WTC11 (cell line): Measurements from ENCODE around the gene TNFAIP8L1. TPM values are rescaled to one million over a fixed set of nuclear protein-coding genes. Genes with fewer than 3 reads are reported as not detected.

Experiments used
- ATAC-seq: fragments of 200-7000 bp; cut with Tn5 transposase; 2 replicates; pipeline ENCODE4 v1.10.0; 2021; ENCODE audit warnings: mild to moderate bottlenecking, moderate library complexity
- CTCF ChIA-PET: fragments of 300-600 bp; sonication (Branson Sonifier 250); formaldehyde crosslinking; loops from one replicate; lab custom pipeline; 2021; ENCODE audit warnings: antibody characterized with exemption; lab: Charles Lee
- POLR2A ChIA-PET: fragments of 350-600 bp; sonication (Branson Sonifier 250); formaldehyde crosslinking; loops from one replicate; lab custom pipeline; 2021; ENCODE audit warnings: antibody characterized with exemption; lab: Charles Lee
- DNase-seq: peaks from one replicate; pipeline ENCODE4 v3.0.0; 2021; ENCODE audit warnings: low spot score
- H3K27ac Mint-ChIP-seq: 2 replicates; pipeline ENCODE4 v1.8.0; 2021; ENCODE audit warnings: mixed read lengths
- H3K27me3 Mint-ChIP-seq: 2 replicates; pipeline ENCODE4 v1.8.0; 2021; ENCODE audit warnings: low read depth, mild to moderate bottlenecking, moderate library complexity, mixed read lengths
- H3K36me3 Mint-ChIP-seq: 2 replicates; pipeline ENCODE4 v1.8.0; 2021; ENCODE audit warnings: mixed read lengths
- H3K4me1 Mint-ChIP-seq: 2 replicates; pipeline ENCODE4 v1.8.0; 2022; ENCODE audit warnings: mixed read lengths
- H3K4me3 Mint-ChIP-seq: 2 replicates; pipeline ENCODE4 v1.8.0; 2021; ENCODE audit warnings: mild to moderate bottlenecking, moderate library complexity, mixed read lengths
- H3K9me3 Mint-ChIP-seq: 2 replicates; pipeline ENCODE4 v1.8.0; 2021; ENCODE audit warnings: mixed read lengths
- E2F1 ChIP-seq: sonication (generic); formaldehyde crosslinking; IDR thresholded peaks from 2 replicates; pipeline ENCODE4 v1.8.0; 2022; ENCODE audit warnings: mild to moderate bottlenecking, missing genetic modification reagents
- ESRRA ChIP-seq: sonication (generic); formaldehyde crosslinking; IDR thresholded peaks from 2 replicates; pipeline ENCODE4 v1.8.1; 2022; ENCODE audit warnings: mild to moderate bottlenecking, missing genetic modification reagents, borderline replicate concordance
- GTF2I ChIP-seq: fragments of 250-450 bp; sonication (Bioruptor Pico); conservative IDR thresholded peaks from 2 replicates; pipeline ENCODE4 v1.4.0; 2021; ENCODE audit warnings: mild to moderate bottlenecking
- IRF1 ChIP-seq: sonication (generic); formaldehyde crosslinking; IDR thresholded peaks from 2 replicates; pipeline ENCODE4 v1.8.0; 2023; ENCODE audit warnings: missing genetic modification reagents
- PRDM15 ChIP-seq: sonication (generic); formaldehyde crosslinking; IDR thresholded peaks from 2 replicates; pipeline ENCODE4 v1.8.0; 2022; ENCODE audit warnings: missing genetic modification reagents
- RELA ChIP-seq: sonication (generic); formaldehyde crosslinking; IDR thresholded peaks from 2 replicates; pipeline ENCODE4 v1.8.1; 2022; ENCODE audit warnings: missing genetic modification reagents, mild to moderate bottlenecking, borderline replicate concordance
- RORB ChIP-seq: fragments of 250-450 bp; sonication (Bioruptor Pico); IDR thresholded peaks from 2 replicates; pipeline ENCODE4 v1.9.0; 2021; ENCODE audit warnings: mild to moderate bottlenecking
- TP53 ChIP-seq: sonication (generic); formaldehyde crosslinking; IDR thresholded peaks from 2 replicates; pipeline ENCODE4 v1.8.1; 2023; ENCODE audit warnings: mild to moderate bottlenecking, missing genetic modification reagents
- USF2 ChIP-seq: sonication (generic); formaldehyde crosslinking; IDR thresholded peaks from 2 replicates; pipeline ENCODE4 v1.8.1; 2023; ENCODE audit warnings: mild to moderate bottlenecking, missing genetic modification reagents, moderate library complexity
- ZBTB43 ChIP-seq: sonication (generic); formaldehyde crosslinking; IDR thresholded peaks from 2 replicates; pipeline ENCODE4 v1.8.1; 2023; ENCODE audit warnings: mild to moderate bottlenecking, missing genetic modification reagents
- ZNF121 ChIP-seq: sonication (generic); formaldehyde crosslinking; IDR thresholded peaks from 2 replicates; pipeline ENCODE4 v1.8.0; 2023; ENCODE audit warnings: missing genetic modification reagents
- ZNF281 ChIP-seq: sonication (generic); formaldehyde crosslinking; IDR thresholded peaks from 2 replicates; pipeline ENCODE4 v1.8.0; 2023; ENCODE audit warnings: mild to moderate bottlenecking, missing genetic modification reagents
- ZNF416 ChIP-seq: fragments of 250-450 bp; sonication (Bioruptor Pico); IDR thresholded peaks from 2 replicates; pipeline ENCODE4 v1.9.0; 2021; ENCODE audit warnings: mild to moderate bottlenecking, inconsistent platforms
- ZNF423 ChIP-seq: fragments of 250-450 bp; sonication (Bioruptor Pico); IDR thresholded peaks from 2 replicates; pipeline ENCODE4 v2.1.2; 2022; ENCODE audit warnings: mild to moderate bottlenecking, moderate library complexity
- ZNF425 ChIP-seq: fragments of 250-450 bp; sonication (Bioruptor Pico); conservative IDR thresholded peaks from 2 replicates; pipeline ENCODE4 v1.9.0; 2021; ENCODE audit warnings: mild to moderate bottlenecking
- ZSCAN18 ChIP-seq: fragments of 250-450 bp; sonication (Bioruptor Pico); IDR thresholded peaks from 2 replicates; pipeline ENCODE4 v2.1.2; 2022; ENCODE audit warnings: mild to moderate bottlenecking, moderate library complexity
- total RNA-seq: library from RNA; stranded (reverse); gene quantifications from 3 replicates; pipeline ENCODE4 v1.2.3, GENCODE V29; 2021

TNFAIP8L1 gene
- total RNA-seq, 1 experiment from 2014 or later = 8.7 TPM

GRCh38 chr19:4606921-4607678 is 32.2 kb upstream of the TNFAIP8L1 start (continued):
- TF ChIP-seq USF2 (peak; percentile 90), E2F1 (CRISPR knock-in tag) (no peak), ESRRA (CRISPR knock-in tag) (no peak), ZBTB43 (no peak), ZSCAN18 (CRISPR knock-in tag) (no peak), ZNF416 (CRISPR knock-in tag) (no peak), IRF1 (no peak), GTF2I (CRISPR knock-in tag) (peak; percentile 74), ZNF425 (no peak), RORB (CRISPR knock-in tag) (no peak), RELA (CRISPR knock-in tag) (no peak)

GRCh38 chr19:4609878-4610511 is 29.3 kb upstream of the TNFAIP8L1 start:
- no peak for DNase-seq
- TF ChIP-seq ZNF423 (CRISPR knock-in tag) = peak; percentile 56
- TF ChIP-seq PRDM15 = no peak
- TF ChIP-seq TP53 = no peak
- 0 out of 2 replicates have a peak, but pooled peaks have one; percentile 24 for TF ChIP-seq ZNF121 (CRISPR knock-in tag)
- 0 out of 2 replicates have a peak, but pooled peaks have one; percentile 31 for TF ChIP-seq ZNF281 (CRISPR knock-in tag)
- peak; percentile 63 for ATAC-seq
- no peaks in the 10 kb centered on the region for H3K9me3 Mint-ChIP-seq
- CTCF ChIA-PET = interaction anchor here (0.7 to 2.4 kb wide), 5 partner anchors 20 to 87 kb away, joined by 3 to 8 read pairs (median 4); no protein-coding TSS in a partner anchor
- POLR2A ChIA-PET = no interaction called here
- no peak overlapping the region for H3K27ac Mint-ChIP-seq
- H3K36me3 Mint-ChIP-seq = no peaks in the 10 kb centered on the region
- H3K4me1 Mint-ChIP-seq = peaks cover 15% of the 10 kb centered on the region
- H3K27me3 Mint-ChIP-seq = peaks cover 29% of the 10 kb centered on the region
- no peak overlapping the region for H3K4me3 Mint-ChIP-seq
